Stomach (tissue), 4 donors: ENCODE measurements around the gene GRB10.

Experiments used
- CTCF ChIP-seq, 7 experiments: fragments of 450-650 bp in 4 of 7; fragments of 200-600 bp in 3 of 7; sonication (generic) in 3 of 7; IDR thresholded peaks; one replicate each; pipeline ENCODE4 v1.5.1; 2016 to 2019; ENCODE audit warnings: antibody characterized with exemption in 7 of 7, control low read depth in 2 of 7, mild to moderate bottlenecking in 1 of 7
- EP300 ChIP-seq: sonication (generic); formaldehyde crosslinking; IDR thresholded peaks from one replicate; pipeline ENCODE4 v1.6.1; 2017; ENCODE audit warnings: antibody characterized with exemption
- POLR2A ChIP-seq, 4 donors: fragments of 450-650 bp; IDR thresholded peaks; one replicate each; pipeline ENCODE4 v1.6.1; 2016; ENCODE audit warnings: antibody characterized with exemption in 4 of 4, control low read depth in 2 of 4, mild to moderate bottlenecking in 1 of 4, moderate library complexity in 1 of 4
- POLR2AphosphoS5 ChIP-seq, 3 donors: sonication (generic); formaldehyde crosslinking; IDR thresholded peaks; one replicate each; pipeline ENCODE4 v1.6.1; 2016; ENCODE audit warnings: antibody characterized with exemption in 3 of 3

GRCh38 chr7:50723173-50723572 lies 59.5 kb downstream of the GRB10 start:
- TF ChIP-seq CTCF (IDR thresholded peaks at IDR 0.05) (no peak), POLR2AphosphoS5 (IDR thresholded peaks at IDR 0.05) (no peak), EP300 (no peak), POLR2A (IDR thresholded peaks at IDR 0.05) (no peak)
